Activated T-cell treated with anti-CD3 and anti-CD28 coated beads, Interleukin-2, amount 50 U/mL, for 24 hours (primary cell): ENCODE data around the gene IGLL1.
A peak's percentile ranks its signal among the peaks of the same experiment; 100 is the strongest.
"Not testable (repeated sequence)": the region's sequence is repeated elsewhere in the genome, so short reads cannot be mapped to it uniquely, and the experiment has no call there.

Experiments used
- DNase-seq: peaks from one replicate; pipeline ENCODE4 v3.0.0-alpha.2; 2020
- H3K27ac Mint-ChIP-seq: 2 replicates; pipeline ENCODE4 v1.8.0; 2020; ENCODE audit warnings: mild to moderate bottlenecking, mixed read lengths
- H3K27me3 Mint-ChIP-seq: 2 replicates; pipeline ENCODE4 v1.8.0; 2020; ENCODE audit warnings: mixed read lengths
- H3K36me3 Mint-ChIP-seq: 2 replicates; pipeline ENCODE4 v1.8.0; 2020; ENCODE audit warnings: low read depth, mixed read lengths
- H3K4me1 Mint-ChIP-seq: 2 replicates; pipeline ENCODE4 v1.8.0; 2020; ENCODE audit warnings: low read depth, mixed read lengths
- H3K4me3 Mint-ChIP-seq: 2 replicates; pipeline ENCODE4 v1.8.0; 2020; ENCODE audit warnings: mild to moderate bottlenecking, moderate library complexity, mixed read lengths
- H3K9me3 Mint-ChIP-seq: 2 replicates; pipeline ENCODE4 v1.8.0; 2020; ENCODE audit warnings: mixed read lengths

Gene IGLL1

GRCh38 chr22:23544852-23545251 is 35.2 kb downstream of the IGLL1 start:
- no peak for DNase-seq
- Mint-ChIP-seq H3K36me3 (no peaks in the 10 kb centered on the region), H3K4me1 (no peaks in the 10 kb centered on the region), H3K27me3 (peaks cover 5% of the 10 kb centered on the region), H3K27ac (no peak overlapping the region), H3K4me3 (no peak overlapping the region), H3K9me3 (peaks cover 10% of the 10 kb centered on the region)

- not testable (repeated sequence) for H3K36me3 Mint-ChIP-seq, H3K4me1 Mint-ChIP-seq, H3K27ac Mint-ChIP-seq, H3K4me3 Mint-ChIP-seq, DNase-seq, H3K27me3 Mint-ChIP-seq, H3K9me3 Mint-ChIP-seq
These were observed 36.5 kb downstream of the IGLL1 start for GRCh38 chr22:23543506-23544000.

- Mint-ChIP-seq H3K27me3 (peaks cover 5% of the 10 kb centered on the region), H3K4me3 (no peak overlapping the region), H3K36me3 (no peaks in the 10 kb centered on the region), H3K4me1 (peaks cover 8% of the 10 kb centered on the region), H3K27ac (no peak overlapping the region), H3K9me3 (peaks cover 6% of the 10 kb centered on the region)
- DNase-seq = no peak
These were observed 37.2 kb downstream of the IGLL1 start for GRCh38 chr22:23542933-23543332.

GRCh38 chr22:23542391-23542790 is 37.7 kb downstream of the IGLL1 start:
- not testable (repeated sequence) for H3K4me3 Mint-ChIP-seq, H3K36me3 Mint-ChIP-seq, H3K27ac Mint-ChIP-seq, H3K27me3 Mint-ChIP-seq, H3K9me3 Mint-ChIP-seq, DNase-seq, H3K4me1 Mint-ChIP-seq

- peak; percentile 27 for DNase-seq
- not testable (repeated sequence) for H3K27ac Mint-ChIP-seq, H3K9me3 Mint-ChIP-seq, H3K36me3 Mint-ChIP-seq, H3K4me3 Mint-ChIP-seq, H3K4me1 Mint-ChIP-seq, H3K27me3 Mint-ChIP-seq
These were observed 38.2 kb downstream of the IGLL1 start for GRCh38 chr22:23541849-23542281.

- DNase-seq = peak; percentile 5
- H3K36me3 Mint-ChIP-seq, H3K27me3 Mint-ChIP-seq, H3K4me3 Mint-ChIP-seq, H3K27ac Mint-ChIP-seq, H3K4me1 Mint-ChIP-seq, H3K9me3 Mint-ChIP-seq: not testable (repeated sequence)
These were observed 39.3 kb downstream of the IGLL1 start for GRCh38 chr22:23540837-23541236.

GRCh38 chr22:23539839-23540198 is 40.3 kb downstream of the IGLL1 start:
- H3K27ac Mint-ChIP-seq, H3K9me3 Mint-ChIP-seq, H3K4me1 Mint-ChIP-seq, H3K4me3 Mint-ChIP-seq, H3K27me3 Mint-ChIP-seq, H3K36me3 Mint-ChIP-seq, DNase-seq: not testable (repeated sequence)

GRCh38 chr22:23539135-23539838 is 40.8 kb downstream of the IGLL1 start:
- peak; percentile 81 for DNase-seq
- H3K27ac Mint-ChIP-seq = no peak overlapping the region
- peaks cover 8% of the 10 kb centered on the region for H3K4me1 Mint-ChIP-seq
- H3K9me3 Mint-ChIP-seq = no peaks in the 10 kb centered on the region
- peaks cover 5% of the 10 kb centered on the region for H3K27me3 Mint-ChIP-seq
- H3K4me3 Mint-ChIP-seq = no peak overlapping the region
- no peaks in the 10 kb centered on the region for H3K36me3 Mint-ChIP-seq

- H3K4me1 Mint-ChIP-seq, H3K4me3 Mint-ChIP-seq, H3K36me3 Mint-ChIP-seq, H3K27ac Mint-ChIP-seq, H3K27me3 Mint-ChIP-seq, H3K9me3 Mint-ChIP-seq, DNase-seq: not testable (repeated sequence)
These were observed 41.4 kb downstream of the IGLL1 start for GRCh38 chr22:23538696-23539030.

GRCh38 chr22:23537830-23538695 is 42.0 kb downstream of the IGLL1 start:
- H3K27me3 Mint-ChIP-seq, H3K4me3 Mint-ChIP-seq, H3K27ac Mint-ChIP-seq, H3K36me3 Mint-ChIP-seq, H3K9me3 Mint-ChIP-seq, H3K4me1 Mint-ChIP-seq: not testable (repeated sequence)
- DNase-seq = peak; percentile 3

GRCh38 chr22:23537416-23537815 is 42.7 kb downstream of the IGLL1 start:
- Mint-ChIP-seq H3K4me3 (no peak overlapping the region), H3K4me1 (peaks cover 8% of the 10 kb centered on the region), H3K9me3 (no peaks in the 10 kb centered on the region), H3K36me3 (no peaks in the 10 kb centered on the region), H3K27ac (no peak overlapping the region), H3K27me3 (peaks cover 7% of the 10 kb centered on the region)
- no peak for DNase-seq

- Mint-ChIP-seq H3K27me3 (peaks cover 8% of the 10 kb centered on the region), H3K36me3 (no peaks in the 10 kb centered on the region), H3K9me3 (no peaks in the 10 kb centered on the region), H3K4me1 (peaks cover 8% of the 10 kb centered on the region), H3K4me3 (no peak overlapping the region), H3K27ac (no peak overlapping the region)
- DNase-seq = no peak
These were observed 43.2 kb downstream of the IGLL1 start for GRCh38 chr22:23536821-23537345.

- not testable (repeated sequence) for H3K9me3 Mint-ChIP-seq, H3K36me3 Mint-ChIP-seq, H3K27me3 Mint-ChIP-seq, H3K4me3 Mint-ChIP-seq, H3K4me1 Mint-ChIP-seq, DNase-seq, H3K27ac Mint-ChIP-seq
These were observed 44.1 kb downstream of the IGLL1 start for GRCh38 chr22:23535790-23536661.

- Mint-ChIP-seq H3K27ac (no peak overlapping the region), H3K4me3 (no peak overlapping the region), H3K9me3 (no peaks in the 10 kb centered on the region), H3K4me1 (peaks cover 8% of the 10 kb centered on the region), H3K27me3 (peaks cover 6% of the 10 kb centered on the region), H3K36me3 (no peaks in the 10 kb centered on the region)
- no peak for DNase-seq
These were observed 45.0 kb downstream of the IGLL1 start for GRCh38 chr22:23534851-23535717.
